K562 treated with DMSO at 1 percent for 24 hours (cell line): ENCODE data around the gene HELZ. TPM values are rescaled to one million over a fixed set of nuclear protein-coding genes. Genes with fewer than 3 reads are reported as not detected.

Experiments
- total RNA-seq: library from RNA; unstranded; fragments of 300-600 nt; gene quantifications from 2 replicates; pipeline ENCODE4 v1.2.3, GENCODE V29; 2022; ENCODE audit warnings: low read depth; ENCODE audit not compliant: insufficient read depth

The HELZ gene
- 5.4 and 7.6 TPM in 2 replicates for total RNA-seq

GRCh38 chr17:67245073-67245693 lies at the start of gene HELZ:
Gene HELZ, minus strand, starts transcription at chr17:67245196. Its CDS starts 26,392 bp downstream, at chr17:67218804.

GRCh38 chr17:67044016-67044772 lies 200.8 kb downstream of the HELZ start, which contains the start of gene CACNG1:
Gene CACNG1, plus strand, starts transcription at chr17:67044554. Its CDS starts 107 bp downstream, at chr17:67044661.

Other genes starting within 250 kb of the HELZ start
- gene CACNG1, start 200.6 kb downstream of the HELZ start, total RNA-seq: not detected in 2 replicates
- 43.3 and 59.3 TPM in 2 replicates for gene PSMD12, start 121.4 kb upstream of the HELZ start, total RNA-seq
- gene PITPNC1, start 132.1 kb upstream of the HELZ start, total RNA-seq: 1.5 and 2.0 TPM in 2 replicates